HL-60 (cell line): Measurements from ENCODE around the gene RBPJ.

Experiments
- GABPA ChIP-seq: IDR thresholded peaks from 2 replicates; pipeline ENCODE4 v1.6.1; 2012; ENCODE audit warnings: low read depth
- POLR2AphosphoS5 ChIP-seq: IDR thresholded peaks from 2 replicates; pipeline ENCODE4 v1.6.1; 2012; ENCODE audit warnings: low read depth
- TF ChIP-seq, protein P1 (sequence below): IDR thresholded peaks from one replicate; pipeline ENCODE4 v1.5.1; 2011; ENCODE audit warnings: low read length, control low read depth, inconsistent platforms; ENCODE audit not compliant: insufficient read depth

DNA sequence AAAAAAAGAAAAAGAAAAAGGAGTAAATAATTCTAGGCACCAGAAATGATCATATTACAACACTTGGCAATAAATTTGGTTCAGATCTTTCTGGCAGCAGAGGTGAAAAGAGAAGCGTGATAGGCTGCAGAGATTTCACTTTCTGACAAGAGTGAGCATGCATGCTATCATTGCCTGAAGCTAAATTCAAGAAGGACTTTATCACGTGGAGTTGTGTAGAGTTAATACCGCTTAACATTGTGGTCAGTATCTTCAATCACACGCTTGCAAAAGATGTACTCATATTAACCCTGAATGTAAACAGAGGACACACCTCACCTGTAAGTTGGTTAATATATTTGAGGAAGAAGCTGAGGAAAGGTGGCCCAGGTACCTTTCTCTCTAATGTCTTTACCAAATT, 31.4 kb upstream of the RBPJ start:
- TF ChIP-seq, protein P1, sequence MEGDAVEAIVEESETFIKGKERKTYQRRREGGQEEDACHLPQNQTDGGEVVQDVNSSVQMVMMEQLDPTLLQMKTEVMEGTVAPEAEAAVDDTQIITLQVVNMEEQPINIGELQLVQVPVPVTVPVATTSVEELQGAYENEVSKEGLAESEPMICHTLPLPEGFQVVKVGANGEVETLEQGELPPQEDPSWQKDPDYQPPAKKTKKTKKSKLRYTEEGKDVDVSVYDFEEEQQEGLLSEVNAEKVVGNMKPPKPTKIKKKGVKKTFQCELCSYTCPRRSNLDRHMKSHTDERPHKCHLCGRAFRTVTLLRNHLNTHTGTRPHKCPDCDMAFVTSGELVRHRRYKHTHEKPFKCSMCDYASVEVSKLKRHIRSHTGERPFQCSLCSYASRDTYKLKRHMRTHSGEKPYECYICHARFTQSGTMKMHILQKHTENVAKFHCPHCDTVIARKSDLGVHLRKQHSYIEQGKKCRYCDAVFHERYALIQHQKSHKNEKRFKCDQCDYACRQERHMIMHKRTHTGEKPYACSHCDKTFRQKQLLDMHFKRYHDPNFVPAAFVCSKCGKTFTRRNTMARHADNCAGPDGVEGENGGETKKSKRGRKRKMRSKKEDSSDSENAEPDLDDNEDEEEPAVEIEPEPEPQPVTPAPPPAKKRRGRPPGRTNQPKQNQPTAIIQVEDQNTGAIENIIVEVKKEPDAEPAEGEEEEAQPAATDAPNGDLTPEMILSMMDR, result no peak
- TF ChIP-seq POLR2AphosphoS5, result no peak
- no peak for TF ChIP-seq GABPA
